ENCODE measurements around the gene ERAS. TPM values are rescaled to one million over a fixed set of nuclear protein-coding genes. Genes with fewer than 3 reads are reported as not detected.

The ERAS gene
- total RNA-seq, 2 donors from 2014 or later, result 0.32 TPM; not detected in 1

DNA sequence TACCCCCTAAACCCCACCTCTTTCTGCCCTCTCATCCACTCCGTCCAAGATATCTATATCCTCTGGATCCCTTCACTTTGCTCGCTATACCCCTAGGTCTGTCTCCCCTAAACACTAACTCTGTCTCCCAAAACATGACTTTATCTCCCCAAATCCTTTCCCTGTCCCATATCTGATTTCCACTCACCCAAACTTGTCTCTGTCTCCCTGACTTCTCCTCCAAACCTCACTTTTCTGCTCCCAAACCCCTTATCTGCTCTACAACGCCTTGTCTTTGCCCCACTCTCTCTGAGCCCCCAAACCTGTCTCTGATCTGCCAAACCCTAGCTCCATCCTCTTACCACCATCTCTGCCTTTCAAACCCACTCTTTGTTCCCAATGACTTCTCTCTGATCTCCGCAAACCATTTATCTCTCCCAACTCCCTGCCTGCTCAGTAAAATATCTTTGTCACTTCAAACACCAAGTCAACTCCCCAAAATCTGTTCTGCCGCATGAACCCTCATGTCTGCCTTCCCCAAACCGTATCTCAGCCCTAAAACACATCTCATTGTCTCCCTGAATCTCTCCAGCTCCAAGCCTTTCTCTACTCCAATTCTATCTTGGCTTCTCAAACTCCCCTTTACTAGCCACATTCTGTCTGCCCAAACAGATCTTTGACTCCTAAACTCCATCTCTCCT lies 39.3 kb upstream of the ERAS start:
- intact Hi-C loops (cut with DNase I), result no loop called here
- H3K4me1 ChIP-seq, result no peaks in the 10 kb centered on the region

GRCh38 chrX:48787505-48788443 lies 38.5 kb upstream of the ERAS start:
- no peaks in the 10 kb centered on the region for H3K36me3 ChIP-seq
- H3K4me1 ChIP-seq, result no peaks in the 10 kb centered on the region
- no peak overlapping the region for H3K27ac ChIP-seq
- H3K27me3 ChIP-seq, result peaks cover 4% of the 10 kb centered on the region
- TF ChIP-seq, protein P1, sequence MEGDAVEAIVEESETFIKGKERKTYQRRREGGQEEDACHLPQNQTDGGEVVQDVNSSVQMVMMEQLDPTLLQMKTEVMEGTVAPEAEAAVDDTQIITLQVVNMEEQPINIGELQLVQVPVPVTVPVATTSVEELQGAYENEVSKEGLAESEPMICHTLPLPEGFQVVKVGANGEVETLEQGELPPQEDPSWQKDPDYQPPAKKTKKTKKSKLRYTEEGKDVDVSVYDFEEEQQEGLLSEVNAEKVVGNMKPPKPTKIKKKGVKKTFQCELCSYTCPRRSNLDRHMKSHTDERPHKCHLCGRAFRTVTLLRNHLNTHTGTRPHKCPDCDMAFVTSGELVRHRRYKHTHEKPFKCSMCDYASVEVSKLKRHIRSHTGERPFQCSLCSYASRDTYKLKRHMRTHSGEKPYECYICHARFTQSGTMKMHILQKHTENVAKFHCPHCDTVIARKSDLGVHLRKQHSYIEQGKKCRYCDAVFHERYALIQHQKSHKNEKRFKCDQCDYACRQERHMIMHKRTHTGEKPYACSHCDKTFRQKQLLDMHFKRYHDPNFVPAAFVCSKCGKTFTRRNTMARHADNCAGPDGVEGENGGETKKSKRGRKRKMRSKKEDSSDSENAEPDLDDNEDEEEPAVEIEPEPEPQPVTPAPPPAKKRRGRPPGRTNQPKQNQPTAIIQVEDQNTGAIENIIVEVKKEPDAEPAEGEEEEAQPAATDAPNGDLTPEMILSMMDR (IDR thresholded peaks at IDR 0.05), result no peak
- intact Hi-C loops (cut with DNase I), result no loop called here
- no peaks in the 10 kb centered on the region for H3K9me3 ChIP-seq
- no peak overlapping the region for H3K9ac ChIP-seq (ENCODE audit: low read depth in 2 of 2, low read length in 2 of 2)
- DNase-seq, result no peak
- H3K4me3 ChIP-seq, result no peak overlapping the region

More for the DNA sequence above, 39.3 kb upstream of the ERAS start:
- Histone ChIP-seq H3K4me3 (no peak overlapping the region), H3K36me3 (no peaks in the 10 kb centered on the region), H3K27me3 (peaks cover 4% of the 10 kb centered on the region), H3K9ac (ENCODE audit: low read depth in 2 of 2, low read length in 2 of 2) (no peak overlapping the region), H3K27ac (no peak overlapping the region), H3K9me3 (no peaks in the 10 kb centered on the region)
- TF ChIP-seq, protein P1 (IDR thresholded peaks at IDR 0.05), result no peak
- no peak for DNase-seq

DNA sequence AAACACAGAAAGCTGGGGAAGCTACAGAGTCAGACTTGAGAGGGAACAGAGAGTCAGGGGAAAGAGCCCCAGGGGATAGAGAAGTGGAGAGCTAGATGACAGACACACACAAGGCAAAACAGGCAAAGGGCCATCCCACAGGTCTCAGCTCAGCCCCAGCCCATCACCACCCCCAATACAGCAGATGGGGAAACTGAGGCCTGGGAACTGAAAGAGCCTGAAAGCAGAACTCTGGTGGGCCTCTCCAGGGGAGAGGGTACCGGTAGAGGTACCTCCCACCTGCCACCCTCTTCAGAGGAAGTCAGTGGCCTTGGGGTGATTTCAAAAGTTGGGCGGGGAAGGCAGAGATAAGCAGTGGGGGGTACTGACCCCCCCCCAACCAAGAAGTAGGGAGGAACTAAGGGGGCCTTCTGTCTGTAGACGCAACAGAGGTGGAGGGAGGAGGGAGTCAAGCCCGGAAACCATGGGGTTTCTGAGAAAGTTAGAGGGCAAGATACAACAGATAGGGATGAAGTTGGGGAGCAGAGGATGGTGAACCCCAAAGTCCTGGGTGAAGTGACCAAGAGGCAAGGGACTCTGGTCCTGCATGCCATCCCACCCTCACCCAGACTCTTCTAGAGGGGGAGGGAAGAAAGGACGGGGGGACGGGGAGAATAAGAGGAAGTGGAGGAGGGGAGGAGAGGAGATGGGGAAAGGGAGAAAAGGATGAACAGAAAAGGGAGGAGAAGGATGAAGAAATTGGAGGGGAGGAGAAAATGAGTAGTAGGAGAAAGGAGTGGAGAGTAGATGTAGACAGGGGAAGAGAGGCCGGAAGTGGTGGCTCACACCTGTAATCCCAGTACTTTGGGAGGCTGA lies 36.7 kb upstream of the ERAS start:
- intact Hi-C loops (cut with DNase I), result no loop called here
- TF ChIP-seq, protein P1 (IDR thresholded peaks at IDR 0.05), result no peak
- Histone ChIP-seq H3K9ac (ENCODE audit: low read depth in 2 of 2, low read length in 2 of 2) (no peak overlapping the region), H3K27me3 (peaks cover 4% of the 10 kb centered on the region), H3K9me3 (no peaks in the 10 kb centered on the region), H3K4me1 (no peaks in the 10 kb centered on the region), H3K36me3 (no peaks in the 10 kb centered on the region), H3K4me3 (no peak overlapping the region), H3K27ac (no peak overlapping the region)
- no peak for DNase-seq

DNA sequence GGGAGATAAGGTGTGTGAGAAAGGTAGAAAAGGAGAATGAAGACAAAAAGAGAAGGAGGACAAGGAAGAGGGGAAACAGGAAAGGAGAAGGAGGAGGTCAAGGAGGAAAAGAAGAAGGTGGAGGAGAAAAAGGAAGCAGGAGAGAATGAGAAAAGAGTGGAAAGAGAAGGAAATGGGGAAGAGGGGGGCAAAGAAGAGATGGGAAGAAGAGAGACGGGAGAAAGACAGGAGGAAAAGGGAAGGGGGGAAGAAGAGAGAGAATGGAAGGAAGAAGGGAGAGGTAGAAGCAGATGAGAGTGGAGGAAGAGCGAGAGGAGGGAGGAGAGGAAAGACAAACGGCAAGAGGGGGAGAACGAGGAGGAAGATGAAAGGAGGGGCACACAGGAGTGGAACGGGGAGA lies 35.8 kb upstream of the ERAS start:
- no peak overlapping the region for H3K9ac ChIP-seq (ENCODE audit: low read depth in 2 of 2, low read length in 2 of 2)
- H3K4me1 ChIP-seq, result no peaks in the 10 kb centered on the region
- H3K4me3 ChIP-seq, result no peak overlapping the region
- H3K27me3 ChIP-seq, result peaks cover 4% of the 10 kb centered on the region
- H3K27ac ChIP-seq, result no peak overlapping the region
- no peaks in the 10 kb centered on the region for H3K36me3 ChIP-seq
- no peak for DNase-seq
- TF ChIP-seq, protein P1 (IDR thresholded peaks at IDR 0.05), result no peak
- intact Hi-C loops (cut with DNase I), result no loop called here
- H3K9me3 ChIP-seq, result no peaks in the 10 kb centered on the region

Measured in colonic mucosa (tissue), 4 donors.